Spinal cord (tissue), 10 donors: ENCODE measurements around the gene FAM209B. TPM values are rescaled to one million over a fixed set of nuclear protein-coding genes. Genes with fewer than 3 reads are reported as not detected.
"Not testable (repeated sequence)": the region's sequence is repeated elsewhere in the genome, so short reads cannot be mapped to it uniquely, and the experiment has no call there.

Experiments
- DNase-seq, 6 donors: peaks; one replicate each; pipeline versions ENCODE4 v3.0.0 to v3.0.0-alpha.2; 2013 to 2015; ENCODE audit warnings: low spot score in 6 of 6, low read depth in 4 of 6
- H3K27ac ChIP-seq: one replicate; pipeline ENCODE4 v1.5.1; 2013; ENCODE audit warnings: low read depth, low read length, control low read depth
- H3K27me3 ChIP-seq: one replicate; pipeline ENCODE4 v1.6.1; 2013; ENCODE audit warnings: low read length; ENCODE audit not compliant: control insufficient read depth, insufficient read depth
- H3K36me3 ChIP-seq: one replicate; pipeline ENCODE4 v1.6.1; 2013; ENCODE audit warnings: low read length; ENCODE audit not compliant: control insufficient read depth, insufficient read depth
- H3K4me1 ChIP-seq: one replicate; pipeline ENCODE4 v1.6.1; 2013; ENCODE audit warnings: low read length; ENCODE audit not compliant: control insufficient read depth, insufficient read depth
- H3K4me3 ChIP-seq: one replicate; pipeline ENCODE4 v1.5.1; 2013; ENCODE audit warnings: low read depth, low read length, control low read depth
- H3K9me3 ChIP-seq: one replicate; pipeline ENCODE4 v1.6.1; 2013; ENCODE audit warnings: low read length; ENCODE audit not compliant: control insufficient read depth, insufficient read depth
- whole genome bisulfite sequencing: methylation state at CpG from one replicate; pipeline ENCODE4 v1.1.5; 2013; ENCODE audit warnings: missing lambda C conversion rate; ENCODE audit not compliant: insufficient coverage; 5-methylcytosine and 5-hydroxymethylcytosine counted together
- polyA plus RNA-seq, 2 donors: library from polyadenylated mRNA; unstranded; fragments of 120-200 nt; gene quantifications; one replicate each; pipeline ENCODE4 v1.2.1, GENCODE V29; 2013; ENCODE audit not compliant: insufficient read length in 2 of 2
- total RNA-seq, 2 donors: library from RNA; depleted of rRNA in 1 of 2; stranded (reverse); fragments of 120-200 nt in 1 of 2; fragments of >200 nt in 1 of 2; gene quantifications; one replicate each; pipeline versions ENCODE4 v1.2.3 to v1.2.4, GENCODE V29; 2013 to 2014
- donor health status: healthy.

The FAM209B gene
- total and polyA plus RNA-seq, 4 donors = 0.47 to 0.50 TPM; not detected in 2

DNA sequence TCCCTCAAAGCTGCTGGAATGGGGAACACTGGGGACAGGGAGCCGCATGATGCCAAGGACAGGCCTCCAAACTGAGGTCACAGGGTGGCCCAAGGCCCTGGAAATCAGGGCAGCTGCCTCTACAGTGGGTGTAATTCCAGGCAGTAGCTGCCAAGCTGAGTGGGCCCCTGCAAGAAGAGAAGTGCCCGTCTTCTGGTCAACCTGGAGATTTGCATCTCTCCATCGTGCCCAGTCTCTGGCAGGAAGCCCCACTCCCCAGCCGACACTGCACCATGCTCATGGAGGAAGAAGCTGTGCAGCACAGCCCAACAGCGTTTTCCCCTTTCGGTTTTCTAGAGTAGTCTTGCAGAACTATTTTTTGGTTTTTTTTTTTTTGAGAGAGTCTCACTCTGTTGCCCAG, 10.7 kb upstream of the FAM209B start:
- 82% methylated on average over 4 of the region's 6 CpGs for WGBS
- DNase-seq = no peak
- H3K4me1 ChIP-seq = no peaks in the 10 kb centered on the region

GRCh38 chr20:56524444-56524843, 8.6 kb upstream of the FAM209B start, which contains the start of gene FAM209A:
Gene FAM209A, plus strand, starts transcription at chr20:56524744. Its CDS starts 65 bp downstream, at chr20:56524809.
- not testable (repeated sequence) for DNase-seq, H3K9me3 ChIP-seq, H3K4me3 ChIP-seq, H3K27me3 ChIP-seq, H3K27ac ChIP-seq, H3K4me1 ChIP-seq
- WGBS = 73% methylated on average over 4 of the region's 7 CpGs
- H3K36me3 ChIP-seq = peaks cover 11% of the 10 kb centered on the region

More for the DNA sequence above, 10.7 kb upstream of the FAM209B start:
- peaks cover 8% of the 10 kb centered on the region for H3K9me3 ChIP-seq
- H3K27me3 ChIP-seq = no peaks in the 10 kb centered on the region
- no peak overlapping the region for H3K27ac ChIP-seq
- H3K36me3 ChIP-seq = peaks cover 31% of the 10 kb centered on the region
- H3K4me3 ChIP-seq = no peak overlapping the region

DNA sequence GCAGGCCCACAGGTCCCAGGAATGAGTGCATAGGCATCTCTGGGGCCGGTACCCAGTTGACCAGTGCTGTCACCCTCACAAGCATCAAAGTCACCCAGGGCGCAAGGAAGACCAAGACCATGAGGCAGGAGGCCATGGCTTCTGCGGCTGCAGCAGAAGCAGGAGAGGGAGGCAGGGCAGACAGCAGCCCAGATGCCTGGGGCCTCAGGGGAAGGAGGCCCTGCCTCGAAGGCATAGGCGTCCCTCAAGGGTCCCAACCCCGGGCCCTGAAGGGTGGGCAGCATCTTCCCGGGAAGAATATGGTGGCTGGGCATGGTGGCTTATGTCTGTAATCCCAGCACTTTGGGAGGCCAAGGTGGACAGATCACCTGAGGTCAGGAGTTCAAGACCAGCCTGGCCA, 5.5 kb upstream of the FAM209B start:
- WGBS = 100% methylated on average over 7 of the region's 7 CpGs
- H3K36me3 ChIP-seq = no peaks in the 10 kb centered on the region
- no peaks in the 10 kb centered on the region for H3K4me1 ChIP-seq
- no peak overlapping the region for H3K27ac ChIP-seq
- DNase-seq = no peak
- H3K4me3 ChIP-seq = no peak overlapping the region
- no peaks in the 10 kb centered on the region for H3K9me3 ChIP-seq
- no peaks in the 10 kb centered on the region for H3K27me3 ChIP-seq

DNA sequence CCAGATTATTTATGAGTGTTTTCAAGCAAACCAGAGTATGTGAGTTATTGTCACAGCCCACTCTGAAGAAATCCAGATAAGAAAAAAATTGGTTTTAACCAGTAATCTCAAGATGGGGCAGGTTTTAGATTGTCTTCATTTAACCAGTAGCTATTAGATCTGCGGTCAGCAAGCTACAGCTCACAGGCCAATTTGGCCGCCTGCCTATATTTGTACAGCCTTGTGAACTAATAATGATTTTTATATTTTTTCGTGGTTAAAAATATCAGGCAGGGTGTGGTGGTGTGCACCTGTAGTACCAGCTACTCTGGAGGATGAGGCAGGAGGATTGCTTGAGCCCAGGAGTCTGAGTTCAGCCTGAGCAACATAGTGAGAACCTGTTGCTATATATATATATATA, 5.0 kb downstream of the FAM209B start:
- Histone ChIP-seq H3K4me3 (no peak overlapping the region), H3K9me3 (no peaks in the 10 kb centered on the region), H3K27me3 (no peaks in the 10 kb centered on the region), H3K4me1 (no peaks in the 10 kb centered on the region), H3K36me3 (no peaks in the 10 kb centered on the region), H3K27ac (no peak overlapping the region)
- no peak for DNase-seq
- 93% methylated on average over 2 of the region's 3 CpGs for WGBS

DNA sequence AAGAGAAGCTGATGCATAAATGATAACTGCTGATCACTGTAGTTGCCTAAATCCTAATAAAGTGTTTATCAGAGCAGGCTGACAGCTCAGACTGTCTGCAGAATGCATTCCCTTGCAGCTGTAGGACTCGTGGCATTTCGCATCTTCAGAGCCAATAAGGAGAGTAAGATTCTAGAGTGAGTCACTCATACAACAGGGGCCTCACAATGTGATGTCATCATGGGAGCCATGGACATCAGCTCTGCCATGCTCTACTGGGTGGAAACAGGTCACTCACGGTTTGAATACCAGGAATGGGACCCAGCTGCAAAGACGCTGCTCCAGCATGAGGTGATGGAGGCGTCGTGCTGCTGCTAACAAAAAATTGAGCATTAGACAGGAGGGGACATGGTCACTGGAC, 7.4 kb downstream of the FAM209B start:
- Histone ChIP-seq H3K27ac (no peak overlapping the region), H3K36me3 (no peaks in the 10 kb centered on the region), H3K4me3 (no peak overlapping the region), H3K27me3 (no peaks in the 10 kb centered on the region), H3K4me1 (no peaks in the 10 kb centered on the region), H3K9me3 (no peaks in the 10 kb centered on the region)
- WGBS = 87% methylated on average over 6 of the region's 6 CpGs
- no peak for DNase-seq

- Histone ChIP-seq H3K9me3 (no peaks in the 10 kb centered on the region), H3K4me1 (no peaks in the 10 kb centered on the region), H3K27me3 (no peaks in the 10 kb centered on the region), H3K36me3 (no peaks in the 10 kb centered on the region), H3K27ac (no peak overlapping the region), H3K4me3 (no peak overlapping the region)
- DNase-seq = no peak
- 89% methylated on average over 4 of the region's 9 CpGs for WGBS
Observed at GRCh38 chr20:56542489-56543030, 9.5 kb downstream of the FAM209B start.

DNA sequence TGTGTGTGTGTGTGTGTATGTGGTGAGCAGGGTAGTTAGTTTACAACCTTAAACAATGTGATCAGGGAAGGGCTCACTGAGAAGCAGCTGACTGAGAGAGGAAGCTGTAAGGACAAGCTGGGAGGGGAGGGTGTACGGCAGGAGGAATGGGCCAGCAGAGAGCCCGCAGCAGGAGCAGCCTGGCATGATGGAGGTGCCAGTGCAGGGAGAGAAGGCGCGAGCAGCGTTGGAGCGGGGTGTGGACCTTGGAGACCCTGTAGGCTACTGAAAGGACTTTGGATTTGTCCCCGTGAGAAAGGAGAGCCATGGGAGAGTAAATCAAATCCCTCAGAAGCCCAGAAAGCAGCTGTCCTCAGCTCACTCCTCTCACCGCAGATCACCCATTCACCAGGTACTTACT, 18.5 kb downstream of the FAM209B start:
- no peak for DNase-seq
- Histone ChIP-seq H3K27ac (no peak overlapping the region), H3K36me3 (no peaks in the 10 kb centered on the region), H3K27me3 (no peaks in the 10 kb centered on the region), H3K4me1 (no peaks in the 10 kb centered on the region), H3K9me3 (no peaks in the 10 kb centered on the region), H3K4me3 (no peak overlapping the region)
- 91% methylated on average over 3 of the region's 8 CpGs for WGBS

GRCh38 chr20:56552911-56553629, 20.0 kb downstream of the FAM209B start:
- WGBS = 66% methylated on average over 4 of the region's 8 CpGs
- no peak overlapping the region for H3K27ac ChIP-seq
- no peak overlapping the region for H3K4me3 ChIP-seq
- H3K9me3 ChIP-seq = no peaks in the 10 kb centered on the region
- H3K4me1 ChIP-seq = no peaks in the 10 kb centered on the region
- no peaks in the 10 kb centered on the region for H3K27me3 ChIP-seq
- no peak for DNase-seq
- H3K36me3 ChIP-seq = no peaks in the 10 kb centered on the region

- WGBS = 50% methylated on average over 3 of the region's 4 CpGs
- Histone ChIP-seq H3K36me3 (no peaks in the 10 kb centered on the region), H3K4me1 (no peaks in the 10 kb centered on the region), H3K9me3 (no peaks in the 10 kb centered on the region), H3K27ac (no peak overlapping the region), H3K4me3 (no peak overlapping the region), H3K27me3 (no peaks in the 10 kb centered on the region)
- DNase-seq = peak in 3 of 6 donors; percentile 11 to 93 (median 54)
Observed at GRCh38 chr20:56554869-56555268, 21.8 kb downstream of the FAM209B start.

DNA sequence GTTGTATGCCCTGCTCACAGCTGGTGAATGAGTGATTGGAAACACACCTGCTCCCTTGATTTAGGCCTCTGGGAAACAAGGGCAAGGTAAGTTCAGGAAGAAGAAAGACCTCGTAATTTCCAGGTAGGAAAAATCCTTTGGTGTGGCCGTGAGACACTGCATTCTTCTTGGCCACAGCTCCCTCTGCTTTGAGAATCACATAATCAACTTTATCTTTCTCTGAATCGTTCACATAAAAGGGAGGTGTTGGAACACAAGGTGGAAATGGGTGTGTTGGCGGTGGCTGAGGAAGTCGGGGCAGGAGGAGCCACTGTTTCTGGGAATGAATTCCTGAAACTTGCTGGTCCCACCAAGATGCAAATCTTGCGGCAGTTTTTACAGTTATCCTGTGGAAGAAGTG, 25.9 kb downstream of the FAM209B start:
- DNase-seq = no peak
- no peaks in the 10 kb centered on the region for H3K27me3 ChIP-seq
- no peaks in the 10 kb centered on the region for H3K36me3 ChIP-seq
- 89% methylated on average over 3 of the region's 6 CpGs for WGBS
- no peaks in the 10 kb centered on the region for H3K9me3 ChIP-seq
- no peak overlapping the region for H3K4me3 ChIP-seq
- no peak overlapping the region for H3K27ac ChIP-seq
- H3K4me1 ChIP-seq = no peaks in the 10 kb centered on the region
